H9 (cell line): Measurements from ENCODE around the gene PLEKHJ1. TPM values are rescaled to one million over a fixed set of nuclear protein-coding genes. Genes with fewer than 3 reads are reported as not detected.

Experiments used
- DNase-seq: peaks from one replicate; pipeline ENCODE4 v3.0.0-alpha.2; 2017
- H2AFZ ChIP-seq: one replicate; pipeline ENCODE4 v1.6.1; 2013; ENCODE audit warnings: mild to moderate bottlenecking, low read length, control low read depth, moderate library complexity
- H2AK5ac ChIP-seq: 2 replicates; pipeline ENCODE4 v1.6.1; 2013; ENCODE audit warnings: low read length, control low read depth, mixed read lengths; ENCODE audit not compliant: insufficient read length
- H2BK120ac ChIP-seq: one replicate; pipeline ENCODE4 v1.6.1; 2013; ENCODE audit warnings: low read depth, mild to moderate bottlenecking, low read length, control low read depth, inconsistent platforms; ENCODE audit not compliant: poor library complexity, severe bottlenecking
- H2BK12ac ChIP-seq: 2 replicates; pipeline ENCODE4 v1.6.1; 2013; ENCODE audit warnings: low read length, control low read depth, mixed read lengths, low read depth; ENCODE audit not compliant: insufficient read length
- H2BK15ac ChIP-seq: 2 replicates; pipeline ENCODE4 v1.6.1; 2013; ENCODE audit warnings: low read depth, low read length, control low read depth
- H2BK20ac ChIP-seq: one replicate; pipeline ENCODE4 v1.6.1; 2013; ENCODE audit warnings: low read depth, mild to moderate bottlenecking, low read length, control low read depth, inconsistent platforms; ENCODE audit not compliant: poor library complexity, severe bottlenecking
- H2BK5ac ChIP-seq: 2 replicates; pipeline ENCODE4 v1.6.1; 2013; ENCODE audit warnings: low read length, control low read depth, mixed read lengths; ENCODE audit not compliant: insufficient read length
- H3K14ac ChIP-seq: 2 replicates; pipeline ENCODE4 v1.6.1; 2013; ENCODE audit warnings: low read length, control low read depth; ENCODE audit not compliant: insufficient read depth
- H3K18ac ChIP-seq: 2 replicates; pipeline ENCODE4 v1.6.1; 2013; ENCODE audit warnings: low read depth, mild to moderate bottlenecking, mixed read lengths, low read length, control low read depth; ENCODE audit not compliant: insufficient read length
- H3K23ac ChIP-seq: 2 replicates; pipeline ENCODE4 v1.6.1; 2013; ENCODE audit warnings: low read length, control low read depth, mixed read lengths, low read depth; ENCODE audit not compliant: insufficient read length
- H3K23me2 ChIP-seq: 2 replicates; pipeline ENCODE4 v1.6.1; 2013; ENCODE audit warnings: low read depth, mild to moderate bottlenecking, mixed read lengths, low read length, control low read depth; ENCODE audit not compliant: insufficient read length, poor library complexity, severe bottlenecking
- H3K27ac ChIP-seq: 2 replicates; pipeline ENCODE4 v1.5.1; 2013; ENCODE audit warnings: low read length, control low read depth, mixed read lengths, low read depth; ENCODE audit not compliant: insufficient read length
- H3K27me3 ChIP-seq: 2 replicates; pipeline ENCODE4 v1.6.1; 2013; ENCODE audit warnings: low read length, control low read depth, inconsistent platforms; ENCODE audit not compliant: insufficient read depth
- H3K4ac ChIP-seq: 2 replicates; pipeline ENCODE4 v1.6.1; 2013; ENCODE audit warnings: low read depth, mild to moderate bottlenecking, control low read depth, inconsistent platforms, low read length, moderate library complexity
- H3K4me1 ChIP-seq: 2 replicates; pipeline ENCODE4 v1.6.1; 2013; ENCODE audit warnings: low read length, control low read depth, inconsistent platforms; ENCODE audit not compliant: insufficient read depth
- H3K4me2 ChIP-seq: 2 replicates; pipeline ENCODE4 v1.6.1; 2013; ENCODE audit warnings: low read length, control low read depth, mixed read lengths; ENCODE audit not compliant: insufficient read length, insufficient read depth
- H3K56ac ChIP-seq: 2 replicates; pipeline ENCODE4 v1.6.1; 2013; ENCODE audit warnings: low read depth, mild to moderate bottlenecking, mixed read lengths, low read length, control low read depth; ENCODE audit not compliant: insufficient read length
- H3K79me1 ChIP-seq: 2 replicates; pipeline ENCODE4 v1.6.1; 2013; ENCODE audit warnings: low read depth, mild to moderate bottlenecking, moderate library complexity, low read length, control low read depth, inconsistent platforms; ENCODE audit not compliant: insufficient read depth, poor library complexity, severe bottlenecking
- H3K79me2 ChIP-seq: 2 replicates; pipeline ENCODE4 v1.6.1; 2013; ENCODE audit warnings: low read length, control low read depth, inconsistent platforms; ENCODE audit not compliant: insufficient read depth
- H3K9ac ChIP-seq: 2 replicates; pipeline ENCODE4 v1.6.1; 2013; ENCODE audit warnings: low read length, control low read depth, mixed read lengths; ENCODE audit not compliant: insufficient read length; ENCODE audit errors: extremely low read depth
- H3K9me3 ChIP-seq: one replicate; pipeline ENCODE4 v1.6.1; 2013; ENCODE audit warnings: low read depth, low read length, inconsistent platforms; ENCODE audit not compliant: control insufficient read depth
- H3T11ph ChIP-seq: one replicate; pipeline ENCODE4 v1.6.1; 2013; ENCODE audit warnings: mild to moderate bottlenecking, low read length, control low read depth, inconsistent platforms
- H4K20me1 ChIP-seq: one replicate; pipeline ENCODE4 v1.6.1; 2013; ENCODE audit not compliant: control insufficient read depth, insufficient read length, insufficient read depth
- H4K5ac ChIP-seq: 2 replicates; pipeline ENCODE4 v1.6.1; 2013; ENCODE audit warnings: low read depth, mild to moderate bottlenecking, mixed read lengths, low read length, control low read depth; ENCODE audit not compliant: insufficient read length
- H4K8ac ChIP-seq: replicated peaks from 2 replicates; pipeline ENCODE4 v1.6.1; 2013; ENCODE audit warnings: low read length, control low read depth, mixed read lengths, low read depth; ENCODE audit not compliant: insufficient read length
- H4K91ac ChIP-seq: 2 replicates; pipeline ENCODE4 v1.6.1; 2013; ENCODE audit warnings: low read depth, mild to moderate bottlenecking, moderate library complexity, mixed read lengths, low read length, control low read depth; ENCODE audit not compliant: insufficient read length
- H3K27ac Mint-ChIP-seq, 3 experiments: 2 replicates in 2 of 3; 3 replicates in 1 of 3; pipeline ENCODE4 v1.8.0; 2020 to 2021; ENCODE audit warnings: mixed read lengths in 3 of 3, mild to moderate bottlenecking in 1 of 3, moderate library complexity in 1 of 3
- H3K27me3 Mint-ChIP-seq: 2 replicates; pipeline ENCODE4 v1.8.0; 2021; ENCODE audit warnings: low read depth, mild to moderate bottlenecking, moderate library complexity, mixed read lengths
- H3K36me3 Mint-ChIP-seq, 3 experiments: 2 replicates in 2 of 3; 3 replicates in 1 of 3; pipeline ENCODE4 v1.8.0; 2020 to 2021; ENCODE audit warnings: low read depth in 3 of 3, mixed read lengths in 3 of 3; ENCODE audit not compliant: insufficient read depth in 1 of 3
- H3K4me1 Mint-ChIP-seq, 2 experiments: 2 replicates each; pipeline ENCODE4 v1.8.0; 2020; ENCODE audit warnings: mixed read lengths in 2 of 2
- H3K4me3 Mint-ChIP-seq, 2 experiments: 2 replicates in 1 of 2; 3 replicates in 1 of 2; pipeline ENCODE4 v1.8.0; 2020 to 2021; ENCODE audit warnings: mild to moderate bottlenecking in 2 of 2, mixed read lengths in 2 of 2, moderate library complexity in 1 of 2
- H3K9me3 Mint-ChIP-seq, 2 experiments: 2 replicates in 1 of 2; 3 replicates in 1 of 2; pipeline ENCODE4 v1.8.0; 2020; ENCODE audit warnings: mild to moderate bottlenecking in 2 of 2, mixed read lengths in 2 of 2, moderate library complexity in 1 of 2
- WGBS: extraction: QIAGEN DNeasy Blood & Tissue Kit; methylation state at CpG from one replicate; pipeline ENCODE4 v1.1.7; 2013; ENCODE audit warnings: missing lambda C conversion rate, low lambda C conversion rate, mixed read lengths; ENCODE audit not compliant: insufficient read length; ENCODE audit errors: extremely low coverage; 5-methylcytosine and 5-hydroxymethylcytosine counted together
- total RNA-seq: library from RNA; stranded (reverse); gene quantifications from 2 replicates; pipeline ENCODE4 v1.2.1, GENCODE V29; 2021
- TF ChIP-seq, protein P1 (sequence below): fragments of 200-600 bp; sonication (generic); conservative IDR thresholded peaks from 3 replicates; pipeline ENCODE4 v1.8.0; 2021; ENCODE audit warnings: antibody characterized with exemption, mild to moderate bottlenecking

The PLEKHJ1 gene
- total RNA-seq, 1 experiment from 2014 or later = 139 TPM

- H3K27ac Mint-ChIP-seq = peak overlapping the region in 1 of 3 experiments; percentile 60; a peak in 2 of 7 replicates
- H3K79me1 ChIP-seq = no peaks in the 10 kb centered on the region
- no peaks in the 10 kb centered on the region; the same call in 1 of the 2 replicates for H3K27me3 Mint-ChIP-seq
- no peak overlapping the region for H3T11ph ChIP-seq
- H3K79me2 ChIP-seq = no peaks in the 10 kb centered on the region; the same call in 1 of the 2 replicates
- H3K4me1 Mint-ChIP-seq = peaks cover 2 to 4% of the 10 kb centered on the region in 2 experiments
- no peak overlapping the region for H3K4me3 Mint-ChIP-seq
- no peak overlapping the region for H2AFZ ChIP-seq
- H3K9ac ChIP-seq = no peak overlapping the region
- H2BK12ac ChIP-seq = no peak overlapping the region
- no peaks in the 10 kb centered on the region for H3K9me3 ChIP-seq
- no peaks in the 10 kb centered on the region for H4K20me1 ChIP-seq
- no peak overlapping the region for H2AK5ac ChIP-seq
- peaks cover 8 to 52% (median 40%) of the 10 kb centered on the region in 3 experiments; a peak in 6 of 7 replicates for H3K36me3 Mint-ChIP-seq
- no peak overlapping the region for H3K4me2 ChIP-seq
- H2BK120ac ChIP-seq = no peak overlapping the region
- H3K14ac ChIP-seq = no peak overlapping the region
- no peak overlapping the region for H3K4ac ChIP-seq
- peaks cover 2% of the 10 kb centered on the region for H3K23me2 ChIP-seq
- no peak overlapping the region for H2BK15ac ChIP-seq
- no peak overlapping the region for H4K91ac ChIP-seq
- no peak for DNase-seq
- TF ChIP-seq, protein P1, sequence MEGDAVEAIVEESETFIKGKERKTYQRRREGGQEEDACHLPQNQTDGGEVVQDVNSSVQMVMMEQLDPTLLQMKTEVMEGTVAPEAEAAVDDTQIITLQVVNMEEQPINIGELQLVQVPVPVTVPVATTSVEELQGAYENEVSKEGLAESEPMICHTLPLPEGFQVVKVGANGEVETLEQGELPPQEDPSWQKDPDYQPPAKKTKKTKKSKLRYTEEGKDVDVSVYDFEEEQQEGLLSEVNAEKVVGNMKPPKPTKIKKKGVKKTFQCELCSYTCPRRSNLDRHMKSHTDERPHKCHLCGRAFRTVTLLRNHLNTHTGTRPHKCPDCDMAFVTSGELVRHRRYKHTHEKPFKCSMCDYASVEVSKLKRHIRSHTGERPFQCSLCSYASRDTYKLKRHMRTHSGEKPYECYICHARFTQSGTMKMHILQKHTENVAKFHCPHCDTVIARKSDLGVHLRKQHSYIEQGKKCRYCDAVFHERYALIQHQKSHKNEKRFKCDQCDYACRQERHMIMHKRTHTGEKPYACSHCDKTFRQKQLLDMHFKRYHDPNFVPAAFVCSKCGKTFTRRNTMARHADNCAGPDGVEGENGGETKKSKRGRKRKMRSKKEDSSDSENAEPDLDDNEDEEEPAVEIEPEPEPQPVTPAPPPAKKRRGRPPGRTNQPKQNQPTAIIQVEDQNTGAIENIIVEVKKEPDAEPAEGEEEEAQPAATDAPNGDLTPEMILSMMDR = no peak
- no peak overlapping the region for H2BK20ac ChIP-seq
- H3K27me3 ChIP-seq = no peaks in the 10 kb centered on the region
- H3K27ac ChIP-seq = no peak overlapping the region
- H3K18ac ChIP-seq = no peak overlapping the region
- no peak overlapping the region for H4K8ac ChIP-seq
- H3K56ac ChIP-seq = no peak overlapping the region
- no peaks in the 10 kb centered on the region for H3K9me3 Mint-ChIP-seq
- no CpG with 5 or more reads among the region's 43 CpGs for WGBS
- H4K5ac ChIP-seq = no peak overlapping the region
- no peak overlapping the region for H2BK5ac ChIP-seq
- H3K23ac ChIP-seq = no peak overlapping the region
- no peaks in the 10 kb centered on the region for H3K4me1 ChIP-seq
Observed at GRCh38 chr19:2230033-2230531, 6.0 kb downstream of the PLEKHJ1 start.
